ENCODE measurements around the gene ZMYM4.

DNA sequence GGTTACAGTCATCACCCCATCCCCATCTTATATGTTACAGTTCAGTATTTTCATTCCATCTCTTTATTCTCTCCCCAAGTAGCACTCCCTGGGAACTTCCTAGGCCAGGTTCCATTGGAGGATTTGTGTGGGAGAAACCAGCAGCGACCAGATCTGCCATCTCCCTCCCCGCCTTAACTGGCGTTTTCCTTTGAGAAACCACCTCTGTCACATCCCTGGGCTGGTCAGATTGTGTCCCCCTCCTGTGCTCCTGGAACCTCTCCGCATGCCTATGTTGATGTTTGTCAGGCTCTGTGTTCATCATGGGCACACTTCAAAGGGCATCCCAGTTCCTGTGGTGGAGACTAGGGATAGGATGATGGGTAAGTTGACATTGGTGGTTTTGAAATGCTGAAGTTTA lies 162.3 kb downstream of the ZMYM4 start:
- TF ChIP-seq, protein P1, sequence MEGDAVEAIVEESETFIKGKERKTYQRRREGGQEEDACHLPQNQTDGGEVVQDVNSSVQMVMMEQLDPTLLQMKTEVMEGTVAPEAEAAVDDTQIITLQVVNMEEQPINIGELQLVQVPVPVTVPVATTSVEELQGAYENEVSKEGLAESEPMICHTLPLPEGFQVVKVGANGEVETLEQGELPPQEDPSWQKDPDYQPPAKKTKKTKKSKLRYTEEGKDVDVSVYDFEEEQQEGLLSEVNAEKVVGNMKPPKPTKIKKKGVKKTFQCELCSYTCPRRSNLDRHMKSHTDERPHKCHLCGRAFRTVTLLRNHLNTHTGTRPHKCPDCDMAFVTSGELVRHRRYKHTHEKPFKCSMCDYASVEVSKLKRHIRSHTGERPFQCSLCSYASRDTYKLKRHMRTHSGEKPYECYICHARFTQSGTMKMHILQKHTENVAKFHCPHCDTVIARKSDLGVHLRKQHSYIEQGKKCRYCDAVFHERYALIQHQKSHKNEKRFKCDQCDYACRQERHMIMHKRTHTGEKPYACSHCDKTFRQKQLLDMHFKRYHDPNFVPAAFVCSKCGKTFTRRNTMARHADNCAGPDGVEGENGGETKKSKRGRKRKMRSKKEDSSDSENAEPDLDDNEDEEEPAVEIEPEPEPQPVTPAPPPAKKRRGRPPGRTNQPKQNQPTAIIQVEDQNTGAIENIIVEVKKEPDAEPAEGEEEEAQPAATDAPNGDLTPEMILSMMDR (IDR thresholded peaks at IDR 0.05; ENCODE audit: low read depth, low read length, poor library complexity, severe bottlenecking) = no peak
- no peak for TF ChIP-seq EZH2phosphoT487 (IDR thresholded peaks at IDR 0.05; ENCODE audit: borderline replicate concordance, low read length)
